WTC11 (cell line): Measurements from ENCODE around the gene MEN1. TPM values are rescaled to one million over a fixed set of nuclear protein-coding genes. Genes with fewer than 3 reads are reported as not detected.

Experiments
- ATAC-seq: fragments of 200-7000 bp; cut with Tn5 transposase; 2 replicates; pipeline ENCODE4 v1.10.0; 2021; ENCODE audit warnings: mild to moderate bottlenecking, moderate library complexity
- CTCF ChIA-PET: fragments of 300-600 bp; sonication (Branson Sonifier 250); formaldehyde crosslinking; loops from one replicate; lab custom pipeline; 2021; ENCODE audit warnings: antibody characterized with exemption; lab: Charles Lee
- POLR2A ChIA-PET: fragments of 350-600 bp; sonication (Branson Sonifier 250); formaldehyde crosslinking; loops from one replicate; lab custom pipeline; 2021; ENCODE audit warnings: antibody characterized with exemption; lab: Charles Lee
- DNase-seq: peaks from one replicate; pipeline ENCODE4 v3.0.0; 2021; ENCODE audit warnings: low spot score
- H3K27ac Mint-ChIP-seq: 2 replicates; pipeline ENCODE4 v1.8.0; 2021; ENCODE audit warnings: mixed read lengths
- H3K27me3 Mint-ChIP-seq: 2 replicates; pipeline ENCODE4 v1.8.0; 2021; ENCODE audit warnings: low read depth, mild to moderate bottlenecking, moderate library complexity, mixed read lengths
- H3K36me3 Mint-ChIP-seq: 2 replicates; pipeline ENCODE4 v1.8.0; 2021; ENCODE audit warnings: mixed read lengths
- H3K4me1 Mint-ChIP-seq: 2 replicates; pipeline ENCODE4 v1.8.0; 2022; ENCODE audit warnings: mixed read lengths
- H3K4me3 Mint-ChIP-seq: 2 replicates; pipeline ENCODE4 v1.8.0; 2021; ENCODE audit warnings: mild to moderate bottlenecking, moderate library complexity, mixed read lengths
- H3K9me3 Mint-ChIP-seq: 2 replicates; pipeline ENCODE4 v1.8.0; 2021; ENCODE audit warnings: mixed read lengths
- CTCF ChIP-seq: fragments of 200-600 bp; IDR thresholded peaks from 2 replicates; pipeline ENCODE4 v1.8.0; 2022; ENCODE audit warnings: antibody characterized with exemption
- EMX1 ChIP-seq: fragments of 250-450 bp; sonication (Bioruptor Pico); IDR thresholded peaks from 2 replicates; pipeline ENCODE4 v1.8.0; 2021; ENCODE audit warnings: mild to moderate bottlenecking
- ESRRA ChIP-seq: sonication (generic); formaldehyde crosslinking; IDR thresholded peaks from 2 replicates; pipeline ENCODE4 v1.8.1; 2022; ENCODE audit warnings: mild to moderate bottlenecking, missing genetic modification reagents, borderline replicate concordance
- FOXK1 ChIP-seq: sonication (generic); formaldehyde crosslinking; IDR thresholded peaks from 2 replicates; pipeline ENCODE4 v1.8.0; 2022; ENCODE audit warnings: mild to moderate bottlenecking, moderate library complexity, missing genetic modification reagents
- GABPB1 ChIP-seq: sonication (generic); formaldehyde crosslinking; IDR thresholded peaks from 2 replicates; pipeline ENCODE4 v1.8.1; 2023; ENCODE audit warnings: mild to moderate bottlenecking, missing genetic modification reagents
- GTF2I ChIP-seq: fragments of 250-450 bp; sonication (Bioruptor Pico); conservative IDR thresholded peaks from 2 replicates; pipeline ENCODE4 v1.4.0; 2021; ENCODE audit warnings: mild to moderate bottlenecking
- HMGA2 ChIP-seq: fragments of 250-450 bp; sonication (Bioruptor Pico); IDR thresholded peaks from 2 replicates; pipeline ENCODE4 v1.4.0; 2021; ENCODE audit warnings: mild to moderate bottlenecking, moderate library complexity
- MAX ChIP-seq: sonication (generic); formaldehyde crosslinking; IDR thresholded peaks from 2 replicates; pipeline ENCODE4 v1.8.0; 2022; ENCODE audit warnings: mild to moderate bottlenecking, missing genetic modification reagents
- MLX ChIP-seq: sonication (generic); formaldehyde crosslinking; IDR thresholded peaks from 2 replicates; pipeline ENCODE4 v1.8.1; 2023; ENCODE audit warnings: mild to moderate bottlenecking, missing genetic modification reagents, moderate library complexity
- NR3C1 ChIP-seq: sonication (generic); formaldehyde crosslinking; conservative IDR thresholded peaks from 2 replicates; pipeline ENCODE4 v1.8.1; 2023; ENCODE audit warnings: low read depth, mild to moderate bottlenecking, missing genetic modification reagents
- PRRX2 ChIP-seq: fragments of 250-450 bp; sonication (Bioruptor Pico); IDR thresholded peaks from 2 replicates; pipeline ENCODE4 v1.8.0; 2021; ENCODE audit warnings: mild to moderate bottlenecking
- SMAD4 ChIP-seq: sonication (generic); formaldehyde crosslinking; IDR thresholded peaks from 2 replicates; pipeline ENCODE4 v1.8.0; 2022; ENCODE audit warnings: mild to moderate bottlenecking, missing genetic modification reagents
- SP1 ChIP-seq: sonication (generic); formaldehyde crosslinking; conservative IDR thresholded peaks from 2 replicates; pipeline ENCODE4 v1.8.1; 2022; ENCODE audit warnings: missing genetic modification reagents
- TEAD1 ChIP-seq: sonication (generic); formaldehyde crosslinking; IDR thresholded peaks from 2 replicates; pipeline ENCODE4 v1.8.0; 2022; ENCODE audit warnings: mild to moderate bottlenecking, missing genetic modification reagents
- TEAD4 ChIP-seq: sonication (generic); formaldehyde crosslinking; IDR thresholded peaks from 2 replicates; pipeline ENCODE4 v1.8.0; 2022; ENCODE audit warnings: mild to moderate bottlenecking, missing genetic modification reagents
- TP53 ChIP-seq: sonication (generic); formaldehyde crosslinking; IDR thresholded peaks from 2 replicates; pipeline ENCODE4 v1.8.1; 2023; ENCODE audit warnings: mild to moderate bottlenecking, missing genetic modification reagents
- USF2 ChIP-seq: sonication (generic); formaldehyde crosslinking; IDR thresholded peaks from 2 replicates; pipeline ENCODE4 v1.8.1; 2023; ENCODE audit warnings: mild to moderate bottlenecking, missing genetic modification reagents, moderate library complexity
- ZNF121 ChIP-seq: sonication (generic); formaldehyde crosslinking; IDR thresholded peaks from 2 replicates; pipeline ENCODE4 v1.8.0; 2023; ENCODE audit warnings: missing genetic modification reagents
- ZNF263 ChIP-seq: sonication (generic); formaldehyde crosslinking; IDR thresholded peaks from 2 replicates; pipeline ENCODE4 v1.8.1; 2022; ENCODE audit warnings: low read depth, mild to moderate bottlenecking, moderate library complexity, missing genetic modification reagents
- ZNF281 ChIP-seq: sonication (generic); formaldehyde crosslinking; IDR thresholded peaks from 2 replicates; pipeline ENCODE4 v1.8.0; 2023; ENCODE audit warnings: mild to moderate bottlenecking, missing genetic modification reagents
- ZNF317 ChIP-seq: sonication (generic); formaldehyde crosslinking; IDR thresholded peaks from 2 replicates; pipeline ENCODE4 v1.8.1; 2023; ENCODE audit warnings: low read depth, mild to moderate bottlenecking, moderate library complexity, missing genetic modification reagents, borderline replicate concordance
- ZNF416 ChIP-seq: fragments of 250-450 bp; sonication (Bioruptor Pico); IDR thresholded peaks from 2 replicates; pipeline ENCODE4 v1.9.0; 2021; ENCODE audit warnings: mild to moderate bottlenecking, inconsistent platforms
- total RNA-seq: library from RNA; stranded (reverse); gene quantifications from 3 replicates; pipeline ENCODE4 v1.2.3, GENCODE V29; 2021

The MEN1 gene
- total RNA-seq, 1 experiment from 2014 or later: 47.1 TPM

GRCh38 chr11:64803158-64803845 is 7.0 kb downstream of the MEN1 start, which contains the start of gene MAP4K2:
TSS of gene MAP4K2 (minus strand) at chr11:64803214. CDS start at chr11:64803149, 65 bp downstream.
- TF ChIP-seq MAX (peak; percentile 27; the same call in 1 of the 2 replicates), ZNF121 (CRISPR knock-in tag) (no peak), GABPB1 (CRISPR knock-in tag) (peak; percentile 22; the same call in 1 of the 2 replicates), EMX1 (CRISPR knock-in tag) (no peak)
- TF ChIP-seq, all 79 proteins: peak for 2
- CTCF ChIA-PET: interaction anchor here (0.7 to 3.7 kb wide), 26 partner anchors 9 to 526 kb away, joined by 3 to 33 read pairs (median 4); partner anchors contain the start of genes CDC42BPG, GPHA2, PPP2R5B and RASGRP2
- no peaks in the 10 kb centered on the region for H3K27me3 Mint-ChIP-seq
- peaks cover 14% of the 10 kb centered on the region; the same call in 1 of the 2 replicates for H3K36me3 Mint-ChIP-seq
- POLR2A ChIA-PET: interaction anchor here (0.9 to 2.3 kb wide), 2 partner anchors 24 to 31 kb away, joined by 3 to 17 read pairs; partner anchors contain the start of gene SF1
- H3K4me3 Mint-ChIP-seq: peak within 1 kb of the TSS; percentile 92
- DNase-seq (peak; percentile 90), ATAC-seq (peak; percentile 86)
- H3K4me1 Mint-ChIP-seq: peaks cover 11% of the 10 kb centered on the region
- peak within 1 kb of the TSS; percentile 99 for H3K27ac Mint-ChIP-seq
- H3K9me3 Mint-ChIP-seq: no peaks in the 10 kb centered on the region

GRCh38 chr11:64802370-64803157 is 7.8 kb downstream of the MEN1 start:
- CTCF ChIA-PET: interaction anchor here (0.6 to 3.7 kb wide), 15 partner anchors 8 to 527 kb away, joined by 3 to 33 read pairs (median 5); partner anchors contain the start of genes CDC42BPG, PPP2R5B, RASGRP2 and SF1
- H3K36me3 Mint-ChIP-seq: peaks cover 12% of the 10 kb centered on the region; the same call in 1 of the 2 replicates
- DNase-seq: peak; percentile 25
- H3K4me1 Mint-ChIP-seq: peaks cover 11% of the 10 kb centered on the region
- H3K27ac Mint-ChIP-seq: no peak overlapping the region
- H3K4me3 Mint-ChIP-seq: peak overlapping the region; percentile 63
- no peaks in the 10 kb centered on the region for H3K27me3 Mint-ChIP-seq
- TF ChIP-seq USF2 (CRISPR knock-in tag) (peak; percentile 9; the same call in 1 of the 2 replicates), ZNF121 (CRISPR knock-in tag) (0 out of 2 replicates have a peak, but pooled peaks have one; percentile 18), TP53 (CRISPR knock-in tag) (0 out of 2 replicates have a peak, but pooled peaks have one; percentile 30), ZNF416 (CRISPR knock-in tag) (no peak), GTF2I (CRISPR knock-in tag) (peak; percentile 94), ESRRA (CRISPR knock-in tag) (no peak), SP1 (CRISPR knock-in tag) (peak; percentile 53; the same call in 1 of the 2 replicates)
- TF ChIP-seq, all 79 proteins: peak for 5
- no peaks in the 10 kb centered on the region for H3K9me3 Mint-ChIP-seq
- ATAC-seq: no peak; the same call in 1 of the 2 replicates
- POLR2A ChIA-PET: interaction anchor here (2.3 kb wide), 1 partner anchor 24 kb away, joined by 17 read pairs; the partner anchor contains the start of gene SF1

- ChIA-PET POLR2A (no interaction called here), CTCF (interaction anchor here (0.6 to 3.7 kb wide), 9 partner anchors 14 to 475 kb away, joined by 3 to 33 read pairs (median 13); partner anchors contain the start of genes CDC42BPG, RASGRP2 and SF1)
- Mint-ChIP-seq H3K36me3 (peaks cover 9% of the 10 kb centered on the region; the same call in 1 of the 2 replicates), H3K27me3 (no peaks in the 10 kb centered on the region), H3K4me1 (peaks cover 11% of the 10 kb centered on the region)
- DNase-seq: no peak
- no peak for ATAC-seq
- TF ChIP-seq ZNF281 (CRISPR knock-in tag): no peak
- TF ChIP-seq MLX (CRISPR knock-in tag): no peak
- no peak for TF ChIP-seq ZNF317 (CRISPR knock-in tag)
- no peak for TF ChIP-seq TEAD1
- no peak for TF ChIP-seq PRRX2
- no peak for TF ChIP-seq CTCF
- no peak for TF ChIP-seq FOXK1
- TF ChIP-seq HMGA2 (CRISPR knock-in tag): no peak
- no peak for TF ChIP-seq SMAD4 (CRISPR knock-in tag)
- no peak for TF ChIP-seq ZNF263
- no peak for TF ChIP-seq NR3C1 (CRISPR knock-in tag)
- no peak for TF ChIP-seq TEAD4 (CRISPR knock-in tag)
- TF ChIP-seq, all 79 proteins: peak for 0
- H3K9me3 Mint-ChIP-seq: no peaks in the 10 kb centered on the region
- peak overlapping the region; percentile 63 for H3K4me3 Mint-ChIP-seq
- H3K27ac Mint-ChIP-seq: no peak overlapping the region
Measured at GRCh38 chr11:64801561-64802369, 8.6 kb downstream of the MEN1 start.
